IPS-20b (cell line): ENCODE measurements around the gene MAD2L1.

Experiments
- H3K27ac ChIP-seq: one replicate; pipeline ENCODE4 v1.5.1; 2013; ENCODE audit warnings: low read length
- H3K27me3 ChIP-seq: 2 replicates; pipeline ENCODE4 v1.6.1; 2013; ENCODE audit warnings: mild to moderate bottlenecking, low read length, inconsistent platforms; ENCODE audit not compliant: insufficient read depth
- H3K36me3 ChIP-seq: 2 replicates; pipeline ENCODE4 v1.6.1; 2013; ENCODE audit warnings: low read depth, mild to moderate bottlenecking, inconsistent platforms, low read length, moderate library complexity; ENCODE audit not compliant: insufficient read depth
- H3K4me1 ChIP-seq: 2 replicates; pipeline ENCODE4 v1.6.1; 2013; ENCODE audit warnings: mild to moderate bottlenecking, control low read depth, inconsistent platforms, low read length, moderate library complexity; ENCODE audit not compliant: insufficient read depth
- H3K4me3 ChIP-seq: 2 replicates; pipeline ENCODE4 v1.5.1; 2013; ENCODE audit warnings: mild to moderate bottlenecking, low read length, inconsistent platforms
- H3K9ac ChIP-seq: 2 replicates; pipeline ENCODE4 v1.6.1; 2013; ENCODE audit warnings: low read depth, mild to moderate bottlenecking, inconsistent platforms, low read length, moderate library complexity
- H3K9me3 ChIP-seq: 2 replicates; pipeline ENCODE4 v1.6.1; 2013; ENCODE audit warnings: mild to moderate bottlenecking, low read depth, low read length, inconsistent platforms; ENCODE audit not compliant: insufficient read depth

MAD2L1 gene

DNA sequence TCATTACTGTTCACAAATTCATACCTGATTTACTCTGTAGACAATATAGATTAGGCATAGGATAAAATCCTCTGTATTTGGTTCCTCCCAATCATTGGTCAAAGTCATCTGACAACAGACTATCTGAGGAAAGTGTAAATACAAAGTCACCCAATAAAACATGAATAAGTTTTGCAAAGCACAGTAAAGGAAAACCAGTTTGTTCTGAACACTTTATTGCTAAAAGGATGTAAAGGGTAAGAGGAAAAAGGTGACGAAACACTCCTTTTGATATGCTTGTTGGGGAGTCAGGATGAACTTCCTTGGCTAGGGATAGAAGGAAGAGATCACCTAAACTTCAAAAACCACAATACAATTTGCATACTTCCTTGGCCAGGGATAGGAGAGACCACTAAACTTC lies 10.9 kb downstream of the MAD2L1 start:
- no peaks in the 10 kb centered on the region for H3K27me3 ChIP-seq
- no peak overlapping the region for H3K27ac ChIP-seq
- H3K4me1 ChIP-seq: no peaks in the 10 kb centered on the region
- H3K9me3 ChIP-seq: no peaks in the 10 kb centered on the region
- no peak overlapping the region for H3K4me3 ChIP-seq
- H3K9ac ChIP-seq: no peak overlapping the region
- peaks cover 58% of the 10 kb centered on the region for H3K36me3 ChIP-seq

DNA sequence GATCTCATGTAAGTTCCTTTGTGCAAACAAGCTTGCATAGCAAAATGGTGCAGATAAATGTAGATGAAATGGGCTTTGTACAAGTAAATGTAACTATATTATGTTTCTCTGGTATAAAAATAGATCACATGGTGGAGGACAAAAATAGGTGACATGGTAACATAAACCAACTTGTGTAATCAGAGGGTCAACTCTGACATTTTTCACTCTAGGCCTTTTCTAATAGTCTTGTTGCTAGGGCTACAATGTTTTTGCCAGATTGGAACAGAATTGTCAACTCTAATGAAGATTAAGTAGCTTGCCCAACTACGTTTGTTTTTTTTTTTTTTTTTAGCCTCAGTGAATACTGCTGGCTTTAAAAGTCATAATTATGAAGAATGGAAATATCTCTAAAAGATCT lies 11.5 kb downstream of the MAD2L1 start:
- H3K27ac ChIP-seq: no peak overlapping the region
- no peak overlapping the region for H3K9ac ChIP-seq

DNA sequence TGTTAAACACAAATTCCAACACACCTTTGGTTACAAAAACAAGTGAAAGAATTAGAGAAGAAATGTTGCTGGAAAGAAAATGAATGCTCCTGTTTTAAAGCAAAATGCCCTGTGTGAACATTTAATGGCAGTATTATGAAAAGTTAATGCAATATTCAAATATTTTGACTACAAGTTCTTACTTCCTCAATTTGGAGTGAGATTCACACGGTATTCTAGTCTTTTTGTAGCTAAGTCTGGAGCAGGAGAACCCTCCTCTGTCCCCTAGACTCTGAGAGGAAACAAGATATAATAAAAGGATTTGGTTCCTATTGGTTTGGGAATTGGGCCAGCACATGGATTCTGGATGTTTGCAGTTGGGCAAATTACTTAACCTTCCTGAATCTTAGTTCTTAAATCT lies 12.7 kb downstream of the MAD2L1 start:
- Histone ChIP-seq H3K27me3 (no peaks in the 10 kb centered on the region), H3K27ac (no peak overlapping the region), H3K9ac (no peak overlapping the region), H3K36me3 (peaks cover 39% of the 10 kb centered on the region), H3K4me3 (no peak overlapping the region), H3K9me3 (no peaks in the 10 kb centered on the region), H3K4me1 (no peaks in the 10 kb centered on the region)

More for the DNA sequence above, 11.5 kb downstream of the MAD2L1 start:
- Histone ChIP-seq H3K4me1 (no peaks in the 10 kb centered on the region), H3K36me3 (peaks cover 51% of the 10 kb centered on the region), H3K27me3 (no peaks in the 10 kb centered on the region), H3K4me3 (no peak overlapping the region), H3K9me3 (no peaks in the 10 kb centered on the region)

DNA sequence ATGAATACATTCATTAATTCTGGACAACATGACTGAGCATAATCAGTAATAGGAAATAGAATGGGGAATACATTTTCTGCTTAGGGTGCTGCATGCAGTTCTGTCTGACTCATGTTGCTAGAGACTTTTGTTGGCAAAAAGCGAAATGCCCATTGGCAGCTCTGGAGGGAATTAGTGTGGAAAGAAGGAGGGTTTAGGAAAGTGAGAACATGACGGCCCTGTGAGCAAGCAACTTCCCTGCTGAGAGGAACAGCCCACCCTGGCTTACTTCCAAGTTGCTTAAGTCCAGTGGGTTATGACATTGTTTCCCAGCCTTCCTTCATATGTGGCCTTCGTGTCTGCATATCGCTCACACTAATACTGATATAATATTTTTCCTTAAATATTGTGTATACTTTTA lies 13.8 kb downstream of the MAD2L1 start:
- Histone ChIP-seq H3K4me3 (no peak overlapping the region), H3K9me3 (no peaks in the 10 kb centered on the region), H3K27me3 (no peaks in the 10 kb centered on the region), H3K36me3 (peaks cover 29% of the 10 kb centered on the region), H3K27ac (no peak overlapping the region), H3K9ac (no peak overlapping the region), H3K4me1 (no peaks in the 10 kb centered on the region)

DNA sequence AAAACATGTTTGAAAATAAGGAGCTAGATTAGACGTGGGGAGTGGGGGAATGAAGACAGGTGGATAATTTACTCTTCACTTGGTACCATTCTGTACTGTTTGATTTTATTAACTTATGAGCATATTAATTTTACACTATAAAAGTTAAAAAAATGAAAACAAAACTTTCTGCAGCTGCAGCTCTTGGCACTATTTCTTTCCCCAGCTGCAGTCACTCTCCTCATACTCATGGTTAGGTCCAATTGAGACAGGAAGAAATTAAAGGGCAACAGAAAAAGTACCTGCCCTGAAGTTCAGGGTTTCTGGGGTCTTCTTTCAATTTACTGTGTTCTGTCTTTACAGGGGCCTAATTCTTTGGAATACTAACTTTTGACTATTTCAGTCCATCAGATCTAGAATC lies 15.4 kb downstream of the MAD2L1 start:
- no peak overlapping the region for H3K27ac ChIP-seq

DNA sequence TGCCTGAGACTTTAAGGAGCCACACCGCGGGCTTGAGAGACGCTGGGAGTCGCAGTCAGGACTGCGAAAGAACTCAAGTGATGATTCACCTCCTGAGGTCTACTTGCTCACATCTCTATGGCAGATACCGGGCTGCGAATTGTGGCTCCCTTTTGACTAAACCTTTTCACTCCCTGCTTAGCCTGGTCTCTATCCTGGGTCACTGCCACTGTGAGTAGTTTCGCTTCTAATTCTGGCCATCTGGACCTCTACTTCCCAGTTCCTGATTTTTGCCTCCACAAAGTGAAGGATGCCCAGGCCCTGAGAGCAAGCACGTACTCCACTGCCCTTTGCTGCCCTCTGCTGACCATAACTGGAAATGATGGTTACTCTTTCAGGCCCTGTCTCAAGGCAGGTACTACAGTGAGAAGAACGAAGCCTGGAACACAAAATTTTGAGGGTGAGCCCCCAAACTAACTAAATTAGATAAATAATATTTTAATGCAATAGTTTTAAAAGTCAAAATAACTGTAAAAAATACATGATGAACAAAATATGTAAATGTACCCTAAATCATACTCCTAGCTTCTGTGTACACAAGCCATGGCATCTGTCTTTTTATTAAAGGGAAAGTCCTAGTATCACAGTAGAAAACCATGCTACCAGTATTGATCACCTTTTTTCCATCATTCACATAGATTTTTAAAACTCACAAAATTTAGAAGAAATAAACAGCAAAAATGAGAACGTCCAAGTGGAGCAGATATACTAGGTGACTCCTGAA lies 16.7 kb downstream of the MAD2L1 start:
- Histone ChIP-seq H3K4me3 (no peak overlapping the region), H3K36me3 (peaks cover 1% of the 10 kb centered on the region), H3K9me3 (no peaks in the 10 kb centered on the region), H3K9ac (no peak overlapping the region), H3K27ac (no peak overlapping the region), H3K4me1 (no peaks in the 10 kb centered on the region), H3K27me3 (no peaks in the 10 kb centered on the region)

More for the DNA sequence above, 15.4 kb downstream of the MAD2L1 start:
- Histone ChIP-seq H3K9ac (no peak overlapping the region), H3K27me3 (no peaks in the 10 kb centered on the region), H3K36me3 (peaks cover 13% of the 10 kb centered on the region), H3K9me3 (no peaks in the 10 kb centered on the region), H3K4me1 (no peaks in the 10 kb centered on the region), H3K4me3 (no peak overlapping the region)

DNA sequence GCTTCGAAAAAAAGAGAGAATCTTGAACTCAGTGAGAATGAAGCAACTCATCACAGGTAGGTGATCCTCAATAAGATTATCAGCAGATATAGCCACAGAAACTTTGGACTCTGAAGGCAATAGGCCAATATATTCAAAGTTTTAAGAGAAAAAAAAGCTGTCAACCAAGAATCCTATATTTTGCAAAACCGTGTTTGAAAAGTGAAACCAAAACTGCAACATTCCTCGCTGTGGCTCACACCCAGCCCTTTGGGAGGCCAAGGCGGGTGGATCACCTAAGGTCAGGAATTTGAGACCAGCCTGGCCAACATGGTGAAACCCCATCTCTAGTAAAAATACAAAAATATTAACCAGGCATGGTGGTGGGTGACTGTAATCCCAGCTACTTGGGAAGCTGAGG lies 22.8 kb downstream of the MAD2L1 start:
- H3K9me3 ChIP-seq: no peaks in the 10 kb centered on the region
- H3K27ac ChIP-seq: no peak overlapping the region
- no peaks in the 10 kb centered on the region for H3K4me1 ChIP-seq
- H3K4me3 ChIP-seq: no peak overlapping the region
- no peak overlapping the region for H3K9ac ChIP-seq
- H3K36me3 ChIP-seq: no peaks in the 10 kb centered on the region
- no peaks in the 10 kb centered on the region for H3K27me3 ChIP-seq

DNA sequence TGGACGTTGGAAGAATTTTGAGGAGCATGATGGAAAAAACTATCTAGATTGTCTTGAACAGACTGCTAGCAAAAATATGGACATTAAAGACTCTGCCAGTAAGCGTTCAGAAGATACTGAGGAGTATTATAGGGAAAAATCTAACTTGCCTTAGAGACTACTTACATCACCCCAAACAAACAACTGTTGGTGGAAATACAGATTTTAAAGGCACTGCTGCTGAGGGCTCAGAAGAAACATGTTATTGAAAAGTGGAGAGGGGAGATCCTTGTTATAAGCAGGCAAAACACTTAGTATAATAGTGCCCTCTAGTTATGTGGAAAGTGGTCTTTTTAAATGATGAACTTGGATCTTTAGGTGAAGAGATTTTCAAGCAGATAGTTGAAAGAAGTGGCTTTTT lies 29.2 kb downstream of the MAD2L1 start:
- Histone ChIP-seq H3K9me3 (no peaks in the 10 kb centered on the region), H3K36me3 (no peaks in the 10 kb centered on the region), H3K27ac (no peak overlapping the region), H3K27me3 (no peaks in the 10 kb centered on the region), H3K4me1 (no peaks in the 10 kb centered on the region), H3K9ac (no peak overlapping the region), H3K4me3 (no peak overlapping the region)

DNA sequence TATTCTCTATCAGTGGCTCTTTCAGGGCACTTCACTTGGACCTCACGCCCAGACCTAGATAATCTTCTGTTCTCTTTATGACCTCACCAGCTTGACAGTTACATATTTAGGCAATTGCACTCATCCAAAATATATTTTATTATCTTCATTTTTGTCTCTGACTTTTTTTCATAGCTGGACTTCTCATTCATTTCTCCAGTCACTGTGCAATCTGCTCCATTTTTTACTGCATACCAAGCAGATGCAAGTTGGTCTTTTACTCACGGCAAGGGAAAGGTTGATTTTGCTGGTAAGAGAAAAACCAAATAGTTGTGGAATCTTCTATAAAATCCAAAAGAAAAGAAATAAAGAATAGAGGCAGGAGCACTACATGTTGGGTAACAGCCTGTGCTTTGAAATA lies 31.7 kb downstream of the MAD2L1 start:
- no peaks in the 10 kb centered on the region for H3K36me3 ChIP-seq
- H3K27ac ChIP-seq: no peak overlapping the region
- no peak overlapping the region for H3K9ac ChIP-seq
- H3K9me3 ChIP-seq: no peaks in the 10 kb centered on the region
- no peak overlapping the region for H3K4me3 ChIP-seq
- no peaks in the 10 kb centered on the region for H3K4me1 ChIP-seq
- no peaks in the 10 kb centered on the region for H3K27me3 ChIP-seq

DNA sequence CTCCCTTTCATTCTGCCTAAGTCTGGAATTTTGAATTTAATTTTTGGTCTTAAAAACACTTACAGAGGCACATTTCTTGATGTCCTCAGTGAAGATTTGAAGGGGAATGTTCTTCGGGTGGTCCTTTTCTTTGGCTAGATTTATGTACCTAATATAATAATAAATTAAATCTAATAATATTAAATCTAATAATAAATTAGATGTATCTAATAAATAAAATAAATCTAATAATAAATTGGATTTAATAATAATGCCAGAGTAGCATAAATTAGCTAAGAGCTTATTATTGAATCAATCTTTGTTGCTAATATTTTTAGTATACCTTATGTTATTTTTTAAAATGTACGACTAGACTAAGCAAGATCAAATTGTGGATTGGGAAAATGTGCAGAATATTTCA lies 39.8 kb downstream of the MAD2L1 start:
- Histone ChIP-seq H3K4me3 (no peak overlapping the region), H3K27me3 (no peaks in the 10 kb centered on the region), H3K4me1 (no peaks in the 10 kb centered on the region), H3K27ac (no peak overlapping the region), H3K36me3 (no peaks in the 10 kb centered on the region), H3K9me3 (no peaks in the 10 kb centered on the region), H3K9ac (no peak overlapping the region)

DNA sequence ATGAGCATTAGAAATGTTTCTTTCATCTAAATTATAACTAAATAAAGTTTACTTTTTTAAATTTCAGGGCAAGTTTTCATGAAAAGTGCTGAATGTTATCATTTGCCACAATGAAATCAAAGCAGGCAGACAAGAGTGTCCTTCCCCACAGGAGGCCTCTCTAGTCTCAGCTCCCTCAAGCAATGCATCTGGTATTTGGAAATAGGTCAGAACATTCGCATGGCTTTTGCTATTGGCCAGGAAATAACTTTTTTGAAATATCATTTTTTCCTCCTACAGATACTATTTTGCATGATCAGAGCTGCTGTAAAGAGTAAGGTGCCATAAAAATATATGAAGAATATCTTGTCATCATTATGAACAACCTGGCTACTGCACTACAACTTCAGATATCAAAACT lies 41.1 kb downstream of the MAD2L1 start:
- Histone ChIP-seq H3K9me3 (no peaks in the 10 kb centered on the region), H3K4me3 (no peak overlapping the region), H3K36me3 (no peaks in the 10 kb centered on the region), H3K27ac (no peak overlapping the region), H3K9ac (no peak overlapping the region), H3K27me3 (no peaks in the 10 kb centered on the region), H3K4me1 (no peaks in the 10 kb centered on the region)

DNA sequence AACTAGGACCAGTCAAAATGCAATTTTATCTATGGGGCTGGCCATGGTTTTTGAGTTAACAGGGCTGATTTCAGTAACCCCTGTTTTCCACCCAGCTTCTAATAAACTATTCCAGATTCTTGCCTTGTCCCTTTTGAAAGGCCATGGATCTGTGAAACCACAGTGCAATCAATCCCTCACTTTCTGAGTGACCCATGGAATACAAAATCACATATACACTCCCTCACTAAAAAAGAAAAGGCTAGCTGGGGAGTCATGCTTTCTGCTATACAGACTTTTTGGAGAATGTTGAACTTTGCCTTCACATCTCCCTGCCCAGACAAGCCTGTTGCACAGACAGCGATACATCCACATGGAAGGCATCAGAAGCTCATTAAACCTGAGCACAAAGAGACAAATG lies 47.9 kb downstream of the MAD2L1 start:
- Histone ChIP-seq H3K4me1 (no peaks in the 10 kb centered on the region), H3K9ac (no peak overlapping the region), H3K36me3 (no peaks in the 10 kb centered on the region), H3K4me3 (no peak overlapping the region), H3K27me3 (no peaks in the 10 kb centered on the region), H3K27ac (no peak overlapping the region), H3K9me3 (no peaks in the 10 kb centered on the region)
